Testis (tissue), 3 donors: Measurements from ENCODE around the gene DPP10. TPM values are rescaled to one million over a fixed set of nuclear protein-coding genes. Genes with fewer than 3 reads are reported as not detected.

Experiments used
- DNase-seq: peaks from one replicate; pipeline ENCODE4 v3.0.0-alpha.2; 2019
- H3K27ac ChIP-seq, 2 donors: fragments of 200-600 bp; sonication (generic); one replicate each; pipeline ENCODE4 v1.5.1; 2019
- H3K27me3 ChIP-seq: fragments of 200-600 bp; sonication (generic); one replicate; pipeline ENCODE4 v1.5.1; 2019
- H3K36me3 ChIP-seq: fragments of 200-600 bp; sonication (generic); one replicate; pipeline ENCODE4 v1.5.1; 2017; ENCODE audit warnings: low read depth; ENCODE audit errors: missing control alignments
- H3K4me1 ChIP-seq: fragments of 200-600 bp; sonication (generic); one replicate; pipeline ENCODE4 v1.5.1; 2019
- H3K4me3 ChIP-seq, 2 donors: fragments of 200-600 bp; sonication (generic); one replicate each; pipeline ENCODE4 v1.5.1; 2017 to 2019
- H3K9me3 ChIP-seq: fragments of 200-600 bp; sonication (generic); one replicate; pipeline ENCODE4 v1.5.1; 2017
- CTCF ChIP-seq, 3 experiments: fragments of 450-650 bp in 2 of 3; fragments of 200-600 bp in 1 of 3; sonication (generic) in 1 of 3; IDR thresholded peaks; one replicate each; pipeline ENCODE4 v1.5.1; 2016 to 2019; ENCODE audit warnings: antibody characterized with exemption in 3 of 3, mild to moderate bottlenecking in 2 of 3, moderate library complexity in 1 of 3
- POLR2A ChIP-seq: fragments of 450-650 bp; IDR thresholded peaks from one replicate; pipeline ENCODE4 v1.6.1; 2017; ENCODE audit warnings: antibody characterized with exemption, mild to moderate bottlenecking, moderate library complexity
- WGBS, 2 donors: methylation state at CpG; one replicate each; pipeline ENCODE4 v1.1.5; 2018; 5-methylcytosine and 5-hydroxymethylcytosine counted together
- intact Hi-C: fragments of 100-400 bp; cut with DNase I; formaldehyde crosslinking; loops from one replicate; pipeline ENCODE4 v1.15.1; 2023; ENCODE audit warnings: low total_unique reads
- polyA plus RNA-seq: library from polyadenylated mRNA; stranded (reverse); fragments of 350-450 nt; fragmentation: Illumina TruSeq; extraction: RNeasy Lipid Tissue Mini Kit (QIAGEN cat#74804); gene quantifications from one replicate; pipeline ENCODE4 v1.2.3, GENCODE V29; 2014; ENCODE audit warnings: low read depth, low replicate concordance; ENCODE audit not compliant: insufficient read depth
- total RNA-seq, 2 donors: library from RNA; depleted of rRNA; stranded (reverse); fragments of >200 nt; gene quantifications; one replicate each; pipeline ENCODE4 v1.2.3, GENCODE V29; 2016

DPP10 gene
- total and polyA plus RNA-seq, 3 donors from 2014 or later = 1.7 to 6.7 (median 6.7) TPM

DNA sequence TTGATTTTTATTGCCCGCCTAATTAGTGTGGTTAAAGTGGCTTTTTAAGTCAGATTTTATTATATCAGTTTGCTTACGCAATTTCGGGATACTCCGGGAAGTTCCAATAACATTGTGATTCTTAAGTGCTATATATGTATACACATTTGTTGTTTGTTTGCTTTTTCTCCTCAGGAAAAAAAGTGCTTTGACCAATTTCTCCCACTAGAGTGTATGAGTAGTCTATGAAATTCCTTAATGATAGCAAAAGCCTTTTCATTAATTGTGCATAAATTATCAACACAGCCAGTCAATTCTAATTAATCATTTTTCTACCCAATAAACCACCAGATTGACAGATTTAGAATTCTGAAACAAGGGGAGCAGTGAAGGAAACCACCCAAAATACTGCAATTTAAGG, 172.2 kb downstream of the DPP10 start:
- Histone ChIP-seq H3K27me3 (no peaks in the 10 kb centered on the region), H3K4me1 (no peaks in the 10 kb centered on the region), H3K27ac (no peak overlapping the region), H3K9me3 (no peaks in the 10 kb centered on the region), H3K36me3 (no peaks in the 10 kb centered on the region), H3K4me3 (no peak overlapping the region)
- 68 to 74% methylated on average over 4 of the region's 4 CpGs for WGBS, 2 donors
- TF ChIP-seq CTCF (IDR thresholded peaks at IDR 0.05) (no peak), POLR2A (no peak)
- DNase-seq = no peak
- intact Hi-C loops = no loop called here

DNA sequence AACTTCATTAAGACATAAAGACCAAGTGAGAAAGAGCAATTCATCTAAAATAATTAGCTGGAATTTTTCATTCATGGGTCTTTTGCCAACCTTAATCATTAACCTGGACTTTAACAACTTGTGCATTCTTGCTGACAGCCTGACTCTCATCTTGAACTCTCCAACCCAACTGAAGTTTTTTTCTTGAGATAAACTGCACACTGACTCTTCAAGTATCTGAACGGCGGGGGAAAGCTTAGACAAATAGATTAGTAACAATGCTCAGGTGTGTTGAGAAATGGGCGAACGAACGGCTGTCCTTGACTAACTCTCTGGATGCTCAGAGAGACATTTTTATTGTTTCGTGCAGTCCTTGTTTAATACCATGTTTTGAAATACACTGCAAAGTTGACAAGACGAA, 186.0 kb downstream of the DPP10 start:
- intact Hi-C loops = no loop called here
- H3K36me3 ChIP-seq = no peaks in the 10 kb centered on the region
- DNase-seq = no peak
- no peak for TF ChIP-seq POLR2A
- no peak for TF ChIP-seq CTCF (IDR thresholded peaks at IDR 0.05)
- no peak overlapping the region for H3K4me3 ChIP-seq
- H3K9me3 ChIP-seq = no peaks in the 10 kb centered on the region
- 58 to 64% methylated on average over 7 of the region's 7 CpGs for WGBS, 2 donors
- H3K4me1 ChIP-seq = no peaks in the 10 kb centered on the region
- no peaks in the 10 kb centered on the region for H3K27me3 ChIP-seq
- no peak overlapping the region for H3K27ac ChIP-seq

- H3K36me3 ChIP-seq = no peaks in the 10 kb centered on the region
- H3K9me3 ChIP-seq = no peaks in the 10 kb centered on the region
- no peak overlapping the region for H3K4me3 ChIP-seq
- TF ChIP-seq CTCF (IDR thresholded peaks at IDR 0.05) (no peak), POLR2A (no peak)
- H3K27ac ChIP-seq = no peak overlapping the region
- 50 to 53% methylated on average over 6 of the region's 6 CpGs for WGBS, 2 donors
- H3K27me3 ChIP-seq = no peaks in the 10 kb centered on the region
- H3K4me1 ChIP-seq = no peaks in the 10 kb centered on the region
- intact Hi-C loops = no loop called here
- no peak for DNase-seq
Observed at GRCh38 chr2:114631146-114631545, 188.7 kb downstream of the DPP10 start.

DNA sequence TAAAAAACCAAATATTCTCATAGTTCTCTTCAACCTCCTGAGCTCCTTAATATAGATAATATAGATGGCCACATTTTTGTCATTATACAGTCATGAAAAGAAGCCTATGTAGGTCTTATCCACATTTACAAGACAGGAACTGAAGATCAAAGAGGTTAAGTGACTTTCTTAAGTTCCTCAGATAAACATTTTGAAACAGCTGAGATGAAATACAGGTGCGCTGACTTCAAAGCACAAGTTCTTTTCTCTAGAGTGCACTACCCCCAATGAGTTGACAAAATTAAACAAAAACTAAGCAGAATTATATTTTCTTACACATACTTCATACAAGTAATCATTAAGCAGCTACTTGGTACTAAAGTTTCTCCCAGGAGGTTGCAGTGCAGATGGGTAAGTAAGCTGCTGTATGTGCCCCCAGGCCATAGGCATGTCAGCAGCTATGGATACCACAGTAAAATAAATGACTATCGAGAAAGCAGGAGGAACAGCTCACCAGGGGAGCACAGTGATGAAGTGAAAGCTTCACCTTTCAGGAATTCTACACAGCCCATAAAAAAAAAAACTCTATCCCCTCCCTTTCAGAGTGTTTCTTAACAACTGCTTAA, 199.8 kb downstream of the DPP10 start:
- Histone ChIP-seq H3K27ac (no peak overlapping the region), H3K4me3 (no peak overlapping the region), H3K9me3 (no peaks in the 10 kb centered on the region), H3K36me3 (no peaks in the 10 kb centered on the region), H3K27me3 (no peaks in the 10 kb centered on the region), H3K4me1 (no peaks in the 10 kb centered on the region)
- DNase-seq = no peak
- no peak for TF ChIP-seq CTCF (IDR thresholded peaks at IDR 0.05)
- no peak for TF ChIP-seq POLR2A
- 72 to 80% methylated on average over 2 of the region's 2 CpGs for whole genome bisulfite sequencing, 2 donors
- intact Hi-C loops = no loop called here

DNA sequence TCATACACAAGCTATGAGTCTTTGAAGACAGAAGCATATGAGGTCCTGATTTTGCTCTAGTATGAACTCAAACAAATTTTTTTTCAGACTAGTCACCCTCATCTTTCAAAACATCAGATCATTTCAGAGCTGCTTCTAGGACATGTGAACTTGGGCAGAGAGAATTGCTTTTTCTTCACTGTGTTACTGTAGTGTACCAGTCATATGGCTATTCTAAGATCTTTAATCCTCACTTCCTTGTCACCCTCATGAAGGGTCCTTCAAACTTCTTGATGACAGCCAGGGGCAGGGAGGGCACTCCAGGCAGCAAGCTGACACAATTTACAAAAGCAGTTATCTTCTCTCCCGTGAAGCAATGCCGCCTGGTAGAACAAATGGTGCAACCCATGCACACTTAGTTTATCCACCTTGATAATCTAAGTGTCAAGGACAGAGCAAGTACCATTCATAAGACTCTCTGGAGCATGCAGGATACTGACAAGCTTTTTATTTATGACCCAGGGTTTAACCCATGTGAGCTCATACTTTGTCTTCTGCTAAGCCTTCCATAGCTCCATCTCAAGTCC, 200.6 kb downstream of the DPP10 start:
- H3K4me3 ChIP-seq = no peak overlapping the region
- no peaks in the 10 kb centered on the region for H3K4me1 ChIP-seq
- intact Hi-C loops = no loop called here
- no peak for DNase-seq
- 50 to 52% methylated on average over 2 of the region's 2 CpGs for WGBS, 2 donors
- no peaks in the 10 kb centered on the region for H3K27me3 ChIP-seq
- H3K9me3 ChIP-seq = no peaks in the 10 kb centered on the region
- H3K27ac ChIP-seq = no peak overlapping the region
- TF ChIP-seq CTCF (IDR thresholded peaks at IDR 0.05) (no peak), POLR2A (no peak)
- H3K36me3 ChIP-seq = no peaks in the 10 kb centered on the region
